Body of pancreas (tissue), 4 donors: ENCODE results near the gene PRRC2B.

Source experiments
- CTCF ChIP-seq, 7 experiments: fragments of 450-650 bp in 4 of 7; fragments of 200-600 bp in 3 of 7; sonication (generic) in 3 of 7; IDR thresholded peaks; one replicate each; pipeline ENCODE4 v1.5.1; 2016 to 2019; ENCODE audit warnings: antibody characterized with exemption in 7 of 7
- POLR2A ChIP-seq, 3 donors: fragments of 450-650 bp; IDR thresholded peaks; one replicate each; pipeline ENCODE4 v1.6.1; 2016; ENCODE audit warnings: antibody characterized with exemption in 3 of 3, mild to moderate bottlenecking in 2 of 3

- no peak for TF ChIP-seq CTCF (IDR thresholded peaks at IDR 0.05)
- TF ChIP-seq POLR2A (IDR thresholded peaks at IDR 0.05) = no peak
Observed at GRCh38 chr9:131420980-131421624, 27.2 kb downstream of the PRRC2B start.
